Left ventricle myocardium superior (tissue), 1 donor: ENCODE results near the gene TEX9. TPM values are rescaled to one million over a fixed set of nuclear protein-coding genes. Genes with fewer than 3 reads are reported as not detected.
"Not testable (repeated sequence)": the region's sequence is repeated elsewhere in the genome, so short reads cannot be mapped to it uniquely, and the experiment has no call there.

Experiments used
- ATAC-seq: fragments of 200-7000 bp; cut with Tn5 transposase; one replicate; pipeline ENCODE4 v1.9.1; 2020; ENCODE audit warnings: mild to moderate bottlenecking, moderate library complexity
- DNase-seq: peaks from one replicate; pipeline ENCODE4 v3.0.0-alpha.2; 2020
- intact Hi-C: fragments of 100-400 bp; cut with micrococcal nuclease; formaldehyde crosslinking; loops from one replicate; pipeline ENCODE4 v1.11.0; 2022
- total RNA-seq: library from RNA; stranded (reverse); fragmentation: NEBNext Ultra II Directional; extraction: Animal tissue kit (Norgen Biotek cat#: 25700); gene quantifications from one replicate; pipeline ENCODE4 v1.2.1, GENCODE V29; 2021
- donor health status: DM: no; HTN: yes; CAD: no; lungs with severe emphysema.

The TEX9 gene
- total RNA-seq, 1 donor from 2014 or later = 0.40 TPM

DNA sequence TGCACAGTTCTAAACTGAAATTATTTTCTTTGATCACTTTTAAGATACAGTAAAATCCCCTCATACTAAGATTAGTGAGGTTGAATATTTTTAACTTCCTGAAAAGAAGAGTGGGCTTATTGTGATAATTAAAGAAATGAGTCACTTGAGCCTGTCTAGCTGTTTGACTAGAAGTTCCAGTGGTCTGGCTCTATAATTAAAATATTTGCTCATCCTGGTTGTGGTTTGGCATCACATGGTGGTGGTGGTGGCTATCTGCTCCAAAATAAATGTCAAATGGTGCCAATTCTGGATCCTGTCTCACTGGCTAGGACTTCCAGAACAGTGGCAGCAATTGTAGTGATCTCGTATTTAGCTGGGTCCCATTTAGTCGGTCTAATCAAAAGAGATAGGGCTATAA, 8.6 kb upstream of the TEX9 start:
- intact Hi-C loops = no loop called here
- DNase-seq (no peak), ATAC-seq (no peak)

DNA sequence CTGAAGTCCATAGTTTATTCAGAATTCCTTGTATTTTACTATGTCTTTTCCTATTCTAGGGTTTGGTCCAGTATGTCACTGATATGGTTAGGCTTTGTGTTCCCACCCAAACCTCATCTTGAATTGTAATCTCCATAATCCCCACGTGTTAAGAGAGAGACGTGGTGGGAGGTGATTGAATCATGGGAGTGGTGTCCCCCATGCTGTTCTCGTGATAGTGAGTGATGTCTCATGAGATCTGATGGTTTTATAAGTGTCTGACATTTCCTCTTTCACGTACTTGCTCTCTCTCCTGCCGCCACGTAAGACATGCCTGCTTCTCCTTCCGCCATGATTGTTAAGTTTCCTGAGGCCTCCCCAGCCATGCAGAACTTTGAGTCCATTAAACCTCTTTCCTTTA, 6.6 kb upstream of the TEX9 start:
- ATAC-seq (no peak), DNase-seq (no peak)
- intact Hi-C loops = no loop called here

GRCh38 chr15:56361987-56362386, 3.2 kb upstream of the TEX9 start:
- no peak for ATAC-seq
- DNase-seq = no peak
- intact Hi-C loops = no loop called here

GRCh38 chr15:56366211-56366610, 985 bp downstream of the TEX9 start:
- intact Hi-C loops = no loop called here
- ATAC-seq (no peak), DNase-seq (no peak)

- intact Hi-C loops = no loop called here
Measured at GRCh38 chr15:56367156-56367555, 1.9 kb downstream of the TEX9 start.

DNA sequence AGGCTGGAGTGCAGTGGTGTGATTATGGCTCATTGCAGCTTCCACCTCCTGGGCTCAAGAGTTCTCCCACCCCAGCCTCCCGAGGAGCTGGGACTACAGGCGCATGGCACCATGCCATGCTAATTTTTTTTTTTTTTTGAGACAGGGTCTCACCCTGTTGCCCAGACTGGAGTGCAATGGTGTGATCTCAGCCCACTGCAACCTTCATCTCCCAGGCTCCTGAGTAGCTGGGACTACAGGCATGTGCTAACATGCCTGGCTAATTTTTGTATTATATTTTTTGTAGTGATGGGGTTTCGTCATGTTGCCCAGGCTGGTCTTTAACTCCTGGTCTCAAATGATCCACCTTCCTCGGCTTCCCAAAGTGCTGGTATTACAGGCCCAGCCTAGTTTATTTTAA, 4.0 kb downstream of the TEX9 start:
- intact Hi-C loops = no loop called here
- DNase-seq (no peak), ATAC-seq (no peak)

More at GRCh38 chr15:56367156-56367555, 1.9 kb downstream of the TEX9 start:
- DNase-seq (no peak), ATAC-seq (no peak)

- no peak for ATAC-seq
- DNase-seq = no peak
- intact Hi-C loops = no loop called here
Measured at GRCh38 chr15:56371495-56372147, 6.4 kb downstream of the TEX9 start.

GRCh38 chr15:56374693-56375092, 9.5 kb downstream of the TEX9 start:
- DNase-seq, intact Hi-C loops, ATAC-seq: not testable (repeated sequence)

- DNase-seq, intact Hi-C loops, ATAC-seq: not testable (repeated sequence)
Measured at GRCh38 chr15:56377822-56378221, 12.6 kb downstream of the TEX9 start.

GRCh38 chr15:56383010-56383409, 17.8 kb downstream of the TEX9 start:
- DNase-seq (no peak), ATAC-seq (no peak)
- intact Hi-C loops = no loop called here

- DNase-seq (no peak), ATAC-seq (no peak)
- intact Hi-C loops = no loop called here
Measured at GRCh38 chr15:56385908-56386307, 20.7 kb downstream of the TEX9 start.

DNA sequence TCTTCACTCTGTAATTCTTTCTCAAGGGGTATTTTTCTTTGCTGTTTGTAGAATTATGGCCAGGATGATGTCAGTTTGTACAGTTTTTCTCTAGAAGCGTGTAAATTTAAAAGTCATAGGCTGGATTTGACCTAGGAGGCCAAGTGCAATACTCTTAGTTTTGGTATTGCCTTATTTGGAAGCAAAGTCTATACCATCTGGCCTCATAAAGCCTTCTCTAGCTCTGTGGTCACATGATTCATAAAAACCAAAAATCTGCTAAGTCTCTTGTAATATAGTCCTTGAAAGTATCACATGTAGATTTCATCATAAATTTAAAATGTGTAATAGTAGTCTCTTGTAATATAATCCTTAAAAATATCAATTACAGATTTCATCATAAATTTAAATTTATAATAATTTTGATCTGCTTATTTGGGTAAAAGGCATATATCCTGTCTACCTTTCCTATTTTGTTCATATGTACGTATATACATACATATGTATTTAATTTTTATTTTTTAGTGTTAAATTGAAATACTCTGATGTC, 25.6 kb downstream of the TEX9 start:
- intact Hi-C loops = no loop called here
- DNase-seq (no peak), ATAC-seq (no peak)

DNA sequence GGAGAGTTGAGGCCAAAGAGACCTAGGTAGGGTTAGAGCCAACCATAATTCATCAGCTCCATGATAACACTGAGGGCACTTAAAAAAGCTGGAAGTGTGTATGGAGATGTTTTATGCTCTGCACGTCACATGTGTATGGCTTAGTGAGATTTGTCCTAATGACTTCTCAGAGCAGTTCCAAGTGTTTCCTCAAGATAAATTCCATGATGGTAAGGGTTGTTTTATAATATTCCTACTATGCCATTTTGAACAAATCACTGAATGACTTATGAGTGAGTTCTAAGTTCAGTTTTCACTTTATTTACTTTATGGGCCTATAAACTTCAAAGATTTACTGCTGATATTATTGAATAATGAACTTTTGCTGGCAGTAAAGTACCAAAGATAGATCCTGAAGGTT, 28.1 kb downstream of the TEX9 start:
- intact Hi-C loops = no loop called here
- ATAC-seq (no peak), DNase-seq (no peak)

GRCh38 chr15:56394909-56395308, 29.7 kb downstream of the TEX9 start:
- intact Hi-C loops = no loop called here
- ATAC-seq = no peak

DNA sequence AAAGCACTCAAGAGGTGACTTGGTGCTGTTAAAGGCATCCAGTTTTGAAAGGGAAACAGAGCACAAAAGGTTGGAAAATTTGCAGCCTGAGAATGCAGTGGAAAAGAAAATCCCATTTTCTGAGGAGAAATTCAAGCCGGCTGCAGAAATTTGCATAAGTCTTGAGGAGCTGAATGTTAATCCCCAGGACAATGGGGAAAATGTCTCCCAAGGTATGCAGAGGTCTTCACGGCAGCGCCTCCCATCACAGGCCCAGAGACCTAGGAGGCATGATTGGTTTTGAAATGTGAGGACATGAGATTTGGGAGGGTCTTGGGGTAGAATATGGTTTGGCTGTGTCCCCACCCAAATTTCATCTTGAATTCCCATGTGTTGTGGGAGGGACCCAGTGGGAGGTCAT, 32.1 kb downstream of the TEX9 start:
- DNase-seq, intact Hi-C loops, ATAC-seq: not testable (repeated sequence)

More at GRCh38 chr15:56394909-56395308, 29.7 kb downstream of the TEX9 start:
- DNase-seq = no peak

DNA sequence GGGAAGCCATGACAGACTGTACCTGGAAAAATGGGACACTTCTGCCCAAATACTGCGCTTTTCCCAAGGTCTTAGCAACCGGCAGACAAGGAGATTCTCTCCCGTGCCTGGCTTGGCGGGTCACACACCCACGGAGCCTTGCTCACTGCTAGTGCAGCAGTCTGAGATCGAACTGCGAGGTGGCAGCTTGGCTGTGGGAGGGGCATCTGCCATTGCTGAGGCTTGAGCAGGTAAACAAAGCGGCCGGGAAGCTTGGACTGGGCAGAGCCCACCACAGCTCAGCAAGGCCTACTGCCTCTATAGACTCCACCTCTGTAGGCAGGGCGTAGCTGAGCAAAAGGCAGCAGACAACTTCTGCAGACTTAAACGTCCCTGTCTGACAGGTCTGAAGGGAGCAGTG, 34.0 kb downstream of the TEX9 start:
- ATAC-seq, intact Hi-C loops, DNase-seq: not testable (repeated sequence)

GRCh38 chr15:56410721-56411120, 45.5 kb downstream of the TEX9 start:
- intact Hi-C loops = no loop called here
- DNase-seq (no peak), ATAC-seq (no peak)

DNA sequence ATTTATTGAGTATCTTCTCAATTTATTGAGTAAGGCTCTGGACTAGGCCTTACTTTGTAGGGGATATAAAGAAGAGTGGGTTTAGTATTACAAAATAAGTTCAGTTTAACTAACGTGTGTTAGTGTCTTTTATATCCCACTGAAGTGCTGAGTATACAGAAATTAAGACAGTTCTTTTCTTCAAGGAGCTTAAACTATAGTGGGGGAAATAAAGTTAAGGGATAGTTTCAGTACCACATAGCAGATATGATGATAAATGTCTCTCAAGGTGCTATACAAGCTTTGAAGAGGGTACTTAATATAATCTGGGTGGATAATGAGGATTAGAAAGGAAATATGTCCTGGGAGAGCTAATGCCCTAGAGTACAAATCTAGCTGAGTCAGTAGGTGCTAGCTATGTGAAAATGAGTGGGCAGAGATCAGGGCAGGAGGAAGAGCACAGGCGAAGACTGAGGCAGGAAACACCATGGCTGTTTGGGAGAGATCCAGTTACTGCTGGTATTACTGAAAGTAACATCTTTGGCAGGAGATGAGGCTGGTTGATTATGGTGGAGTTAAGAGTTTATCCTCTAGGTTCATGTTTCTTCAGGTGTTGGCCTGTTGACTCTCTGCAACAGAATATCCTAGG, 46.0 kb downstream of the TEX9 start:
- intact Hi-C loops = no loop called here
- no peak for DNase-seq
- no peak for ATAC-seq

GRCh38 chr15:56413114-56413733, 48.0 kb downstream of the TEX9 start:
- intact Hi-C loops, ATAC-seq, DNase-seq: not testable (repeated sequence)

DNA sequence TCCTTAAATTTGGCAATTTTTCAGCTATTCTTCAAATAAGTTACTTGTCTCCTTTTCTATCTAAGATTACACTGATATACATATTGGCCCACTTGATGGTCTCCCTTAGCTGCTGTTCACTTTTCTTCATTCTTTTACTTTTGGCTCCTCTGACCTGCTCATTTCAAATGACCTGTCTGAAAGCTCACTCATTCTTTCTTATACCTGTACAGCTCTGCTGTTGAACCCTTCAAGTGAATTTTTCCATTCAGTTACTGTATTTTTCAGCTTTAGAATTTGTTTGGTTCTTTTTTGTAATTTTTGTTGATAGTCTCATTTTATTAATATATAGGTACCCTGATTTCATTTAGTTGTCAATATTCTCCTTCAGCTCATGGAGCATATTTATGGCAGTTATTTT, 60.0 kb downstream of the TEX9 start:
- ATAC-seq = no peak
- intact Hi-C loops = no loop called here
- no peak for DNase-seq
